NCI-H82 treated with DMSO at 0.1 percent for 48 hours (cell line): ENCODE data around the gene TLK1.

ENCODE experiments used
- DNase-seq: peaks from one replicate; lab custom pipeline; 2025; ENCODE audit not compliant: unreplicated experiment; lab: John Stamatoyannopoulos, UW

The TLK1 gene

DNA sequence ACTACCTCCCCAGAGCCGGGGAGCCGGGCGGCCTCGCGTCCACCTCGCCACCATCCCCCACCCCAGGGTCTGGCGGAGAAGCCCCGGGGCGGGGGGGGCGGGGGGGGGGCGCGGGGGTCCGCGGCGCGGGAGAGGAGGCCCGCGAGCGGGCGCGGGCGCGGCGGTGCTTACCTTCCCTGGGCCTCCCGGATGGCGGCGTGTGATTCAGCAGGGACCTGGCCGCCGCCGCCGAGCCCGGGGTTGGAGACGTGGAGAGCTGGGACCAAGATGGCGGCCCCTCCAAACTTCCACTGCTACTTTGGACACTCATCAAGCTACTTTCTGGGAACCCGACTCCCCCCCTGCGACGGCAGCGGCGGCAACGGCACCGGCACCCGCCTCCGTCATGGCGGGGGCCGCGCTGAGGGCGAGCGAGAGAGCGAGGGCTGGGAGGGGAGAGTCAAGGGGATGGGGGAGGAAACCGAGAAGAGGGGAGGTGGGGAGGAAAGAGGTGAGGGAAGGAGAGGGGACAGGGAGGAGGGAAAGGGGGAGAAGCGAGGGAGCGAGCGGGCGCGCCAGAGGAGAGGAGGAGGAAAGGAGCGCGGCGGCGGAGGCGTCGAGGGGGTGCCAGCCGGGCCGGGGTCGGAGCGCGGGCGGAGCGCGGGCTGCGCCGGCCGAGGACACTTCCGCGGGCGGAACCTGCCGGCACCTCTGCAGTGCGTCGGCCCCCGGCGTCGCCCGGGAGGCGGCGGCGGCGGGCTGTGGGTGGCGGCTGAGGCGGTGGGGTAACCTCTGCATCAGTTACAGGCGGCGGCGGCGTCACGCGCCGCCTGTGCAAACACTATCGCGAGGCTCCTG, at the start of gene TLK1:
TSS of gene TLK1 (minus strand) at position 775 of the 837 bp plus-strand sequence. CDS start at position 310, 465 bp downstream.
- DNase-seq, result peak; percentile 64

DNA sequence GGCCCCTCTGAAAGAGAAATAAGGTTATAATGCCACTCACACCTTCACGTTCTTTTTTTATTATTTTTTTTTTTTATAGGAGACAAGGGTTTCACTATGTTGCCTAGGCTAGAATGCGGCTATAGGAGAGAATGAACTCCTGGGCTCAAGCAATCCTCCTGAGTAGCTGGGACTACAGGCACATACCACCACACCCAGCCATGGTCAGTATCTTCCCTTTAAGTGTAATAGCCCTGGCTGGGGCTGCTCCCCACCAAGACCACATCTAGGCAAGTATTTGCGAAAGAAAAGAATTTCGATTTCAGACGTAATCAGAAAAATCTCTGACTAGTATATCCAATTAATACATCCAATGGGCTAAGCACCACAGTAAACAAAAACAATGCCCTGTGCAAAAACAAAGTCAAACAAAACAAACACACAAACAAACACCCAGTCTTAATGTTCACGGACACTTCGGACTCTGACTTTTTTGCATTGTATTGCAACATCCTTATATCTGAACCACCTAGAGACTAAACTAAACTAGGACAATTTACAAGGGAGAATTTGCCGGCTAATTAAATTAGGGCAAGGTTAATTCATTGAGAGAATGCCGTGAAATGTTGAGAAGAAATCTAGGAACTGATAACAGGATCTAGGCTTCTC, 49.6 kb upstream of the TLK1 start:
- no peak for DNase-seq

DNA sequence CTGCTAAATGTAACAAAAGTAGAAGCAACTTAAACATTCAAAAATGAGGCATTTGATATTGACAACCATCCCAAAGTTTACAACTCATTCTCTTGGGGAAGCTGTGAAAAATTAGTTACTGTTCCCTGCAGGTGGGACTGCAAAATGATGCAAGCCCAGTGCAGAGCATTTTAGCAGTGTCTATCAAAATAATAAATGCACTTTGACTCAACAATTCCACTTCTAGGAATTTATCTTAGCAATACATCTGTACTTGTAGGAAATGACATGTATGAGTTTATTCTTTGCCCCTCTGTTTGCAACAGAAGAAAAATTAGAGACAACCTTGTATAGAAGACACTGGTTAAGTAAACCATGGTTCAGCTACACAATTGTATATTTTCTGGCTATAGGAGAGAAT, 48.0 kb upstream of the TLK1 start:
- no peak for DNase-seq

DNA sequence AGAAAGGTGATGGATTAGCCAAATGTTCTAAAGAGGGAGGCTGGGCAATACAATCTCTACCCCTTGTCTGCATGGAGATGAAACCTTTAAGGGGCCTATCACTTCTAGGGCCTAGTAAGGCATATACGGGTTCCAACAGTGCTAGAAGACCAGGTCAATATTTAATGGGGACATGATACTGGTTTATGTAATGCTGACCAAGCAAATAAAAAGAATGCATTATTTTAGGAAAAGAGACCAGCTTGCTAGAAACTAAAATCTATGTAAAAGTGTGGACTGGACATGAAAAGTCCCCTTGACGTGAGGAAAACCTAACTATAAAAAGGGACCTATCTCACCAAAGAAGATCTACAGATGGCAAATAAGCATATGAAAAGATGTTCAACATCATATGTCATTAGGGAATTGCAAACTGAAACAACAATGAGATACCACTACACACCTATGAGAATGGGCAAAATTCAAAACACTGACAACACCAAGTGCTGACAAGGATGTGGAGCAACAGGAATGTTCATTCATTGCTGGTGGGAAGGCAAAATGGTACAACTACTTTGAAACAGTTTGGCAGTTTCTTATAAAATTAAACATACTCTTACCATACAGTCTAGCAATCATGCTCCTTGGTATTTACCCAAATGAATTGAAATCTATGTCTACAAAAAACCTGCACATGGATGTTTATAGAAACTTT, 45.9 kb upstream of the TLK1 start:
- DNase-seq, result no peak

DNA sequence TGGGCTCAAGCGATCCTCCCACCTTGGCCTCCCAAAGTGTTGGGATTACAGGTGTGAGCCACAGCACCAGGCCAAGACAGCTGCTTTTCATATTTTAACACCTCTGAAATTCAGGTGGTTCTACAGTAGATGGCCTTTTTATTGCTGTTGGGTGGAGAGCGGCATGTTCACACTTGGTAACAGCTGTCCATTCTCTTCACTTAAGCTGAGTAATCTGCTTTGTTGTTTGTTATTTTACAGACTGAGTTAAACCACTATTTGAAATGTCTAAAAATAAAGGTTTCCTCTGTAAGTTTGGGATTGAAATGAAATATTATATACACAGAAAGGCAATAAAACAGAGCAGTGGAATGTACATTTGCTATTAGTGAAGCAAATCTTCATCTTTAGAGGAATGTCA, 44.9 kb upstream of the TLK1 start:
- no peak for DNase-seq

DNA sequence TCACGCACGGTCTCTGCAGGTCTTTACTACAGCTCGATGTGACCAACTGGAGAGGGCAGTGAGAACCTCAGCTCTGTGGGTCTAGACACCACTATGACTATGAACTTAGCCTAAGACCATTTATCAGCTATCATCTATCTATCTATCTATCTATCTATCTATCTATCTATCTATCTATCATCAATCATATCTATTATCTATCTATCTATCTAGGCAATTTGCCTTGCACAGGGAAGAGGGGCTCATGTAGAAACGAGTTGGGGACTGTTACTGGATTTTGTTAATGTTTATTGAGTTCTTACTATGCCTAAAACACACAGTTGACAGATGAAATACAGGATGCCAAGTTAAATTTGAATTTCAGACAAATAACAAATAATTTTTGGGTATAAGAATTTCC, 41.1 kb upstream of the TLK1 start:
- DNase-seq, result no peak

DNA sequence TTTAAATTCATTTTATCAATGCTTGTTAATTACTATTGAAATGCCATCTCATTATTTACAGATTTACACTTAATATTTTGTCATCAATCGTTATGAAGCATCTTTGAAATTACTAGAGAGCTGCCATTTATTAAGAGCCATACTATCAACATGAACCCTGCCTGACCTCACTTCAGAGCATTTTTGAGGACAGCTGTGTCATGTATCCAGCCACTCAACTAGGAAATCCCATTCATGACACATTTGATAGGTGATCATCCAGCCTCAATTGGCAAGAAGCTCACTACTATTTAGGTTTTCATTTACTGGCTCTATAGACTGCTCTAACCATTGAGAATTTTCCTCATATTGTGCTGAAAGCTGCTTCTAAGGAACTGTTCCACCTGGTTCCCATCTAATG, 40.6 kb upstream of the TLK1 start:
- no peak for DNase-seq

DNA sequence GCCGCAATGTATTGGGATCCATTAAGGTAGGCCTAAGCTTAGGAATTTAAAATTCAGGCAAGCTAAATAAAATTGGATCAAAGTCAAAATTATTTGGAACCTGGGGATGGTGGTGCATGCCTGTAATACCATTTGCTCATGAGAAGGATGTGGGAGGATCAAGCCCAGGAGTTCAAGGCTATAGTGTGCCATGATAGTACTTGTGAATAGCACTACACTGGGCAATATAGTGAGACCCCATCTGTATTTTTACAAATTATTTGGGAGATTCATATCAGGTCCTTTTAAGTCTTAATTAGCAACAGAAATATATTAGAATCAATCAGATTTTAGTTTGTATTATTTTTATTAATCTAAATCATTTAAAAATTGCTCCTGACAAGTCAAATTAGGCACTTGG, 39.8 kb upstream of the TLK1 start:
- no peak for DNase-seq

DNA sequence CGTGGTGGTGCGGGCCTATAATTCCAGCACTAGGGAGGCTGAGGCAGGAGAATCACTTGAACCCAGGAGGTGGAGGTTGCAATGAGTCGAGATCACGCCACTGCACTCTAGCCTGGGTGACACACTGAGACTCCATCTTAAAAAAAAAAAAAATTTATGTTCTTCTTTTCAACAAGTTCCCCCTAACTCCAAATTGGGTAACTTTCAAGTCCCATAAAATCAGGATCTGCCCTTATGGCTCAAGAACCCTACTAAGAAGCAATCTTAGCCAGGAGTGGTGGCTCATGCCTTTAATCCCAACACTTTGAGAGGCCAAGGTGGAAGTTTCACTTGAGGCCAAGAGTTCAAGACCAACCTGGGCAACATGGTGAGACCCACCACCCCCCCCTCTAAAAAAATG, 30.3 kb upstream of the TLK1 start:
- DNase-seq, result no peak

DNA sequence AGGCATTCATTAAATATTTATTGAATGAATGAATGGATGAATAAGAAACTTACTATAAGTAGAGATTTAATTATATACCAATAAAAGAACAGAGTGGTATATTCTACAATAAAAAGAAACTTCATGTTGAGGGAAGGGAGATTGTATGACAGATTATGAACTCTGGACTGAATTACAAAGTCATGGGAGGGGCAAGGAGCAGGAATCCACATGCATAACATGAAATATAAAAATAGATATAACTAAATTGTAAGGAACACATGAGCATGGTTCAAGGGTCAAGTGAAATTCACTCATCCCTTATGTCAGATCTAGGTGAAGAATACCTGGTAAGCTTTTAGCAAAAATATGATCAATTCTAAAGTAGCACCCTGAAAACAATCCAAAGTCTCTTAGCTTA, 27.1 kb upstream of the TLK1 start:
- no peak for DNase-seq

DNA sequence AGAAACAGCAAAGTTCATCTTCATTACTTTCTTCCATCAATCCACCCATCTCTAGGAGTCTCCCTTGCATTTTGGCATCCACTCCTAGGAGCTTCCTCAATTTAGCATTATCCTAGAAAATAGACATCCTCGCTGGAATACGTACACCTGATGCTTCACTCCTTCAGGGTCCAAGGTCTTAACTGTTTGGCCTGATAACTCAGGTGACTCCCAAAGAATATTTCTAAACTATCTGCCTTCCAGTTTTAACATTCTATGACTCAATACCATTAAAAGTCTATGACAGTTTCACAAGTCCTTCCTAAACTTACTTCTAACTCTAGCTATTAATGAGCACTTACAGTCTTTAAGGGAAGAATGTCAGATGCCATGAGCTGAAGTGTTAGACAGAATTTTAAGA, 26.5 kb upstream of the TLK1 start:
- no peak for DNase-seq

DNA sequence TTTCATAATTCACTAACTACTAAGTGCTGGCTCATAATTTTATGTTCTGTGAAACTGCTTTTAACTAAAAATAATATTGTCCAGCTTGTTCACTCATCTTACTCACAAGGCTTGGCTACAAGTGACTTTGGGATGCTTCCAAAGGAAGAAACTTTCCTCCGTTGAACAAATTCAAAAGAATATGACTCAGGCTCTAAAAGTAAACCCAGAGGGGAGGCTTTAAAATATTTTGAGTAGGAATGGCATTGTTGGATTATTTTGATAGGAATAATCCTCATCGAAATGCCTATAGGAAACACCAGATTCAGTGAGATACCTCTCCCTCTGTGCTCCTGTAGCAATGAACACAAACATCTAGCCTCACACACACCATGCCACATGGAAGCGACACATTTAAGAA, 25.2 kb upstream of the TLK1 start:
- DNase-seq, result no peak

DNA sequence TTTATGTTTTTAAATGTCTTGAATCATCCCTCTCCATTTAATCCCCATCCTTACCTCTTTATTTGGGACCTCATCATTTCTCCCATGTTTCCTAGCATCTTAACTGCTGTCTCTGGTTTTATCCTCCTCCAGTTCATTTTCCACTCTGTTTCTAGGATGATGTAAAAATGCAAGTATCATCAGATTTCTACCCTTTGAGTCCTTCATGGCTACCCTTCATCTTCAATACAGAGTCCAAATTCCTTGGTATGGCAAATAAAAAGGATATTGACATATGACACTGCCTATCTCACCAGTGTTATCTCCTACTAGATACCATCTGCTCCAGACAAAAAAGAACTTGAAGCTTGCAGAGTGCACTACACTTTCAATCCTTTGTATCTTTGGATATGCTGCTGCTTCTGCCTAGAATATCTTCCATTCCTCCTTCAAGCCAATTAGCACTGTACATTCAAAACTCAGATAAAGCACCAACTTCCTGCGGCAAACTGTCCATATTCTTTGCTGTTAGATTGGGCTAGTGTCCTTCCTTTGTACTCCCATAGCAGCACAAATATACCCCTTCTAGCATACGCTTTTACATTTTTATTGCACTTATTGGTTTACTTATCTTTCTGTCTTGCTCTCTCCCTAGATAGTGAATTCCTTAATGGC, 24.6 kb upstream of the TLK1 start:
- DNase-seq, result no peak

DNA sequence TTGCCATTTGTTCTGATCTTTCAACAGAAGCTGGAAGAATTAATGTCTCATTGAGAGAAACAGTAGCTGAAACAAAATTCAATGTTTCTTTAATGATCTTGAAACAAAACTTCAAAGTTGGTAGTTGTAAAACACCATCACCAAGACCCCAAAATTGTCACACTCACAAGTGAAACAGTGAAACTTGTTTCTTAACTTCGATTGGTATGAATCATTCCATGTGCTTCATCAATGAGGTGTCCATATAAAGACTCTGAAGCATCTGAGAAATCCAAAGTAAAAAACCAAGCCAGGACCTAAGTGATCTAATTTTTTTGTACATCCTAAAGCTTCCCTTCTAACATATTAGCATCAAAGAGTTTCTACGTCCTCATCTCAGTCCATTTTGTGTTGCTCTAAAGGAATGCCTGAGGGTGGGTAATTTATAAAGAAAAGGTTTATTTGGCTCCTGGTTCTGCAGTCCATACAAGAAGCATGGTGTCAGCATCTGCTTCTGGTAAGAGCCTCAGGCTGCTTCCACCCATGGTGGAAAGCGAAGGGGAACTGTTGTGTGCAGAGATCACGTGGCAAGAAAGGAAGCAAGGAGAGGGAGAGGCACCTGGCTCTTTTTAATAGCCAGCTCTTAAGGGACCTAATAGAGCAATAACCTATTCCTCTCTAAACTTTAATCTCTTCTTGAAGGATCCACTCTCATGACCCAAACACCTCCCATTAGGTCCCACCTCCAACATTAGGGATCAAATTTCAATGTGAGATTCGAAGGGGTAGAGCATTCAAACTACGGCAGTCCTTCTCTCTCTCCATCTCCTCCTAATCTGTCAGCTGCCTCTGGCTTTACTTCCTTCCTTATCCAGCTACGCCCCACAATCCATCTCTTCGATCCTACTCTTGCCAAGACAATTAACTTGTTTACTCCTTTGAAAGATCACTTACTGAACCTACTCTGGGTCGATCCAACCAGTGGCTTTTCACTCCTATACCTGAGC, 20.7 kb upstream of the TLK1 start:
- DNase-seq, result no peak

DNA sequence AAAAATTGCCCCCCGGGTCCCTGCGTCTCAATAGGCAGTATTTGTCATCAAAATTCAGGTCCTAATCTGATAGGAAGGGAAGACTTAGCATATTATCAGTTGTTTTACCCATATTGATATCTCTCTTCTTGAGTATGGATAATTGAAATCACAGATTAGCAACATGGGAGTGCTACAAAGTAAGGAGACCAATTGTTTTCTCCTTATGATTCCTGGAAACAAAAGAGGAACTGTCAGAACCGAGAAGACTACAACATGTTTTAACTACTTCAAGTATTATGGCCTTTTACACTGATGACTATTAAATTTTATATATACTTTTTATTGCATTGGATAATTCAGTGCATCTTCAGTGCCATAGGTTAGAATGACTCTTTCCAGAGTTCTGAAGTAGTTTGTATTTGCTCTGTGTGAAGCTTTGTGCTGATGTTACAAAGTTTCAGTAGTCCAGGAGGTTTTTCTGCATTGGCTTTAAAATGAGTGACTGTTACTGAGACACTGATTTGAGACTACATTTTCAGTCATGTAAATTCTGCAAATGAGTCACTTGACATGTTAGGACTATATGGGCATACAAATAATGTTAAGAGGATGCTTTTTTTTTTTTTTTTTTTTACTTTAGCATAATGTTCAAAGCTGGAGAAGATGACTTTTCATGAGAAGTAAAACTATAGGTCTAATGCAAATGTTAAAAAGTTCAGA, 19.7 kb upstream of the TLK1 start:
- no peak for DNase-seq

DNA sequence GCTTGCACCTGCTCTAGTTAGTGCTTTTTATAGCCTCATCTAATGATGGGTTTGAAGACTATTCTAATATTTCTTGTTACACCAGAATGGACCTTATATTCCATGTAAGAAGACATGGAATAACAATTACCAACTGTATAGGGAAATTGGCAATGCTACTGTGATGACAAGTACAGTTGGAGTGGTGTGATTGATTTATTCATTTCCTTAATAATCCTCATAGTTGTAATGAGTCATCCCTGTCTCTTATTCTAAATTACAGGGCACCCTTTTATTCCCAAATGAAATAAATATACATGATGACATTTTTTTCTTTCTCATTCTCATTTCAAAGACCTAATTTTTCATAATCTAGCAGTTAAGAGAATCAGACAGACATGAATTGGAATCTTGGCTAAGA, 18.3 kb upstream of the TLK1 start:
- no peak for DNase-seq

DNA sequence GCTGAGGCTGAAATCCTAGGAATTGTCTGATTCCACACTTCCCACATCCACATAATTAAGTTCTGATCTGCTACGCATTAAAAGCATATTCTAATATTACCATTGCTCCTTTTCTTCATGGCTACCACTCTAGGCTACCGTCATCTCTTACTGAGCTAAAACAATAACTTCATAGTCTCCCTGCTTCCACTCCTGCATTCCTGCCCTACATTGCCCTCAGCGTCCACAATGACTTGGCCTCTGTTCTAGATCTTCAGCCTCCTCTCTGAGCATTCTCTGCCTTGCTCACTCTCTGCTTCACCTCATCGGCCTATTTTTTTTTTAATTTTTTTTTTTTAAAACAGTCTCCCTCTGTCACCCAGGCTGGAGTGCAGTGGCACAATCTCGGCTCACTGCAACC, 15.8 kb upstream of the TLK1 start:
- DNase-seq, result no peak

DNA sequence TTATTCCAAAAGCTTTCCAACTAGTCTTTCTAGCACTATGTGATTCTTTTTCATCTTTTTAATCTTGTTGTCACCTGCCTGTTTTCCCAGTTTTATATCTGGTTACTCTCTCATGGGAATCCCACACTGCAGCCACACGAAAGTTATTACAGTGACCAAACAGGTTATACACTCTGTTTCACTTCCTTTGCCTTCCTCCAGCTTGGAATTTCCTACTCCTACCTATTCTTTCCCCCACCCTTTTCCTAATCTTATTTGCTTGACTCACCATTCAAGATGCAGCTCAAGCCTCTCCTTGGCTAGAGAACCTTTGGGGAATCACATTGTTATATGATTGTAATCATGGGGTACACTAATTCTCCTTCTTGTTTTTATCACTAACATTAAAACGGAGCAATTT, 13.4 kb upstream of the TLK1 start:
- no peak for DNase-seq

DNA sequence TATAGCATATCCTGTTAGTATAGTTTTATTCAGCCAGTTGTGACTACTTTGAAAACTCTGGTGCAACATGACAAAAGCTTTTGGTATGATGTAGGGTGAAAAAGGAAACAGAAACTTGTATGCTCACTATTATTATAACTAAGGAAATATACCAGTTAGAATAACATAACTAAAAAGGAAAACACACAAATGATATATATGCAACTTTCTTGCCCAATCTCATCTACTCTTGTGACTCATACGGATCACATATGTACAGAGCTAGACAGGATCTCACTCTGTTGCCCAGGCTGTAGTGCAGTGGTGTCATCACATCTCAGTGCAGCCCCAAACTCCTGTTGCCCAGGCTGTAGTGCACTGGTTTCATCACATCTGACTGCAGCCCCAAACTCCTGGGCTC, 12.4 kb upstream of the TLK1 start:
- no peak for DNase-seq

DNA sequence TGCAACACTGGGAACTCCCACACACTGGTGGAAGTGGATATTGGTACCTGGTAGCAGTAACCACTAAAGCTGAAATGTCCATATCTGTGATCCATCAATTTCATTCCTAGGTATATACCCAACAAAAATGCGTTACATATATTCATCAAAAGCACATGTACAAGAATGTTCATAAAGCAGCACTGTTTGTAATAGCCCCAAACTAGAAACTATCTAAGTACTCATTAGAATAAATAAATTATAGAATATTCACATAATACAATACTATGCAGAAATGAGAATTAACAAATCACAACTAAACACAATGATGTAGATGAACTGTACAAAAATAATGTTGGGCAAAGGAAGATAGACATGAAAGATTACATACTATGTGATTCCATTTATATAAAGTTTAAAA, 11.1 kb upstream of the TLK1 start:
- no peak for DNase-seq
